HG02884 (cell line): ENCODE results near the gene KREMEN1.
"Not testable (repeated sequence)": the region's sequence is repeated elsewhere in the genome, so short reads cannot be mapped to it uniquely, and the experiment has no call there.

Experiments used
- ATAC-seq: cut with Tn5 transposase; IDR thresholded peaks from one replicate; pipeline ENCODE4 v1.9.1; 2021; ENCODE audit warnings: mild to moderate bottlenecking, moderate library complexity; ENCODE audit not compliant: unreplicated experiment

The KREMEN1 gene

GRCh38 chr22:29078036-29078868 lies 5.4 kb downstream of the KREMEN1 start:
- no peak for ATAC-seq

GRCh38 chr22:29078869-29079207 lies 6.0 kb downstream of the KREMEN1 start:
- ATAC-seq, result no peak

- no peak for ATAC-seq
Measured at GRCh38 chr22:29079218-29079901, 6.5 kb downstream of the KREMEN1 start.

- no peak for ATAC-seq
Measured at GRCh38 chr22:29080106-29080975, 7.5 kb downstream of the KREMEN1 start.

GRCh38 chr22:29081517-29082236 lies 8.8 kb downstream of the KREMEN1 start:
- ATAC-seq, result no peak

GRCh38 chr22:29082826-29083545 lies 10.2 kb downstream of the KREMEN1 start:
- no peak for ATAC-seq

- ATAC-seq, result not testable (repeated sequence)
Measured at GRCh38 chr22:29083576-29083932, 10.7 kb downstream of the KREMEN1 start.

GRCh38 chr22:29083933-29084591 lies 11.2 kb downstream of the KREMEN1 start:
- no peak for ATAC-seq

- no peak for ATAC-seq
Measured at GRCh38 chr22:29087012-29087411, 14.2 kb downstream of the KREMEN1 start.

- no peak for ATAC-seq
Measured at GRCh38 chr22:29088809-29089208, 16.0 kb downstream of the KREMEN1 start.

GRCh38 chr22:29089507-29089906 lies 16.7 kb downstream of the KREMEN1 start:
- no peak for ATAC-seq

- no peak for ATAC-seq
Measured at GRCh38 chr22:29090039-29090438, 17.2 kb downstream of the KREMEN1 start.

- ATAC-seq, result no peak
Measured at GRCh38 chr22:29092243-29092642, 19.4 kb downstream of the KREMEN1 start.

GRCh38 chr22:29093030-29093429 lies 20.2 kb downstream of the KREMEN1 start:
- ATAC-seq, result no peak

- no peak for ATAC-seq
Measured at GRCh38 chr22:29093501-29094300, 20.9 kb downstream of the KREMEN1 start.

GRCh38 chr22:29095459-29095858 lies 22.6 kb downstream of the KREMEN1 start:
- ATAC-seq, result no peak

- no peak for ATAC-seq
Measured at GRCh38 chr22:29096736-29097669, 24.2 kb downstream of the KREMEN1 start.

- no peak for ATAC-seq
Measured at GRCh38 chr22:29098296-29098695, 25.5 kb downstream of the KREMEN1 start.
